IMR-90 (cell line): ENCODE results near the gene SLC16A5. TPM values are rescaled to one million over a fixed set of nuclear protein-coding genes. Genes with fewer than 3 reads are reported as not detected.

Experiments
- ATAC-seq: fragments of 200-7000 bp; cut with Tn5 transposase; 2 replicates; pipeline ENCODE4 v1.9.1; 2020; ENCODE audit warnings: low read depth, mild to moderate bottlenecking, moderate library complexity
- BruUV-seq: library from RNA; stranded (reverse); fragments of 400-500 nt; replicated peaks from 2 replicates; lab custom pipeline; 2021; lab: Mats Ljungman, UMichigan
- CTCF ChIA-PET: fragments of 300-600 bp; formaldehyde crosslinking; extraction: SDS; loops from one replicate; lab custom pipeline; 2021; ENCODE audit warnings: antibody characterized with exemption; lab: Yijun Ruan, JAX
- POLR2A ChIA-PET: fragments of 300-600 bp; sonication (Branson Sonifier 250); formaldehyde crosslinking; loops from one replicate; lab custom pipeline; 2022; ENCODE audit warnings: antibody characterized with exemption; ENCODE audit not compliant: unreplicated experiment; lab: Charles Lee
- DNase-seq: peaks from one replicate; pipeline ENCODE4 v3.0.0; 2013
- H2AFZ ChIP-seq: replicated peaks from 2 replicates; pipeline ENCODE3; 2013; ENCODE audit warnings: low read length, mild to moderate bottlenecking; ENCODE audit not compliant: poor library complexity
- H2AK5ac ChIP-seq: 2 replicates; pipeline ENCODE4 v1.6.1; 2013; ENCODE audit warnings: low read depth, low read length, inconsistent platforms
- H2AK9ac ChIP-seq: replicated peaks from 2 replicates; pipeline ENCODE3; 2013; ENCODE audit warnings: mild to moderate bottlenecking, low read depth, low read length, moderate library complexity; ENCODE audit not compliant: poor library complexity
- H2BK120ac ChIP-seq: 2 replicates; pipeline ENCODE4 v1.6.1; 2013; ENCODE audit warnings: low read depth, low read length, inconsistent platforms
- H2BK15ac ChIP-seq: 3 replicates; pipeline ENCODE4 v1.6.1; 2013; ENCODE audit warnings: low read depth, low read length, inconsistent platforms
- H2BK20ac ChIP-seq: 2 replicates; pipeline ENCODE4 v1.6.1; 2013; ENCODE audit warnings: low read depth, mild to moderate bottlenecking, inconsistent platforms, low read length, moderate library complexity
- H2BK5ac ChIP-seq: 2 replicates; pipeline ENCODE4 v1.6.1; 2013; ENCODE audit warnings: mild to moderate bottlenecking, low read depth, low read length, inconsistent platforms; ENCODE audit not compliant: poor library complexity, severe bottlenecking
- H3K14ac ChIP-seq: replicated peaks from 2 replicates; pipeline ENCODE4 v1.6.1; 2013; ENCODE audit warnings: low read depth, low read length, inconsistent platforms
- H3K18ac ChIP-seq: 2 replicates; pipeline ENCODE4 v1.6.1; 2013; ENCODE audit warnings: low read depth, low read length, control low read depth
- H3K23ac ChIP-seq: 2 replicates; pipeline ENCODE4 v1.6.1; 2013; ENCODE audit warnings: low read depth, low read length, inconsistent platforms
- H3K27ac ChIP-seq: 2 replicates; pipeline ENCODE4 v1.5.1; 2013; ENCODE audit warnings: mild to moderate bottlenecking, control low read depth, low read length; ENCODE audit not compliant: insufficient read depth
- H3K27me3 ChIP-seq: 2 replicates; pipeline ENCODE4 v1.6.1; 2013; ENCODE audit warnings: low read length; ENCODE audit not compliant: control insufficient read depth, insufficient read depth
- H3K36me3 ChIP-seq: 2 replicates; pipeline ENCODE4 v1.6.1; 2013; ENCODE audit warnings: low read length, mixed read lengths; ENCODE audit not compliant: control insufficient read depth, insufficient read depth
- H3K4ac ChIP-seq: 2 replicates; pipeline ENCODE4 v1.6.1; 2013; ENCODE audit warnings: low read depth, low read length, inconsistent platforms
- H3K4me1 ChIP-seq: 2 replicates; pipeline ENCODE4 v1.6.1; 2013; ENCODE audit warnings: low read length, mixed read lengths; ENCODE audit not compliant: control insufficient read depth, insufficient read depth
- H3K4me2 ChIP-seq: 2 replicates; pipeline ENCODE4 v1.6.1; 2013; ENCODE audit warnings: low read depth, mild to moderate bottlenecking, control low read depth, low read length, moderate library complexity
- H3K4me3 ChIP-seq: 2 replicates; pipeline ENCODE4 v1.5.1; 2013; ENCODE audit warnings: low read depth, mild to moderate bottlenecking, control low read depth, low read length, moderate library complexity; ENCODE audit not compliant: insufficient read depth
- H3K56ac ChIP-seq: 2 replicates; pipeline ENCODE4 v1.6.1; 2013; ENCODE audit warnings: low read length, inconsistent platforms; ENCODE audit not compliant: insufficient read depth; ENCODE audit errors: extremely low read depth
- H3K79me1 ChIP-seq, 2 experiments: 2 replicates each; pipeline ENCODE4 v1.6.1; 2013; ENCODE audit warnings: low read length in 2 of 2, inconsistent platforms in 1 of 2, low read depth in 1 of 2
- H3K9ac ChIP-seq: 2 replicates; pipeline ENCODE4 v1.6.1; 2013; ENCODE audit warnings: low read depth, low read length, control low read depth
- H3K9me1 ChIP-seq: 2 replicates; pipeline ENCODE4 v1.6.1; 2013; ENCODE audit warnings: low read length, inconsistent platforms; ENCODE audit not compliant: insufficient read depth
- H3K9me3 ChIP-seq: 2 replicates; pipeline ENCODE4 v1.6.1; 2013; ENCODE audit warnings: low read length; ENCODE audit not compliant: control insufficient read depth, insufficient read depth
- H4K20me1 ChIP-seq: 2 replicates; pipeline ENCODE4 v1.6.1; 2013; ENCODE audit warnings: low read length, inconsistent platforms; ENCODE audit not compliant: insufficient read depth
- H4K5ac ChIP-seq: 2 replicates; pipeline ENCODE4 v1.6.1; 2013; ENCODE audit warnings: mild to moderate bottlenecking, low read depth, low read length, control low read depth
- H4K8ac ChIP-seq, 2 experiments: 2 replicates each; pipeline ENCODE4 v1.6.1; 2013; ENCODE audit warnings: low read depth in 2 of 2, low read length in 2 of 2, control low read depth in 1 of 2, inconsistent platforms in 1 of 2
- H4K91ac ChIP-seq: 2 replicates; pipeline ENCODE4 v1.6.1; 2013; ENCODE audit warnings: low read depth, low read length, inconsistent platforms; ENCODE audit not compliant: insufficient read depth
- BHLHE40 ChIP-seq: fragments of 150-350 bp; IDR thresholded peaks from 2 replicates; pipeline ENCODE4 v1.6.1; 2016; ENCODE audit warnings: mild to moderate bottlenecking, low read depth, low read length
- CTCF ChIP-seq: conservative IDR thresholded peaks from 2 replicates; pipeline ENCODE4 v1.5.1; 2012; ENCODE audit warnings: mild to moderate bottlenecking, low read depth, low read length, improper control_type of control experiment
- ELK1 ChIP-seq: fragments of 150-350 bp; IDR thresholded peaks from 2 replicates; pipeline ENCODE4 v1.6.1; 2016; ENCODE audit warnings: low read depth, mild to moderate bottlenecking, low read length, moderate library complexity, borderline replicate concordance
- FOS ChIP-seq: fragments of 150-350 bp; IDR thresholded peaks from 2 replicates; pipeline ENCODE4 v1.6.1; 2016; ENCODE audit warnings: low read depth, low read length
- MAFK ChIP-seq: IDR thresholded peaks from 2 replicates; pipeline ENCODE4 v1.6.1; 2012; ENCODE audit warnings: low read depth, low read length, improper control_type of control experiment
- MXI1 ChIP-seq: IDR thresholded peaks from 2 replicates; pipeline ENCODE4 v1.6.1; 2012; ENCODE audit warnings: low read depth, mild to moderate bottlenecking, low read length, moderate library complexity, borderline replicate concordance
- NFE2L2 ChIP-seq: fragments of 150-350 bp; IDR thresholded peaks from 2 replicates; pipeline ENCODE4 v1.6.1; 2016; ENCODE audit warnings: low read depth, mild to moderate bottlenecking, low read length
- POLR2A ChIP-seq: IDR thresholded peaks from 2 replicates; pipeline ENCODE4 v1.6.1; 2012; ENCODE audit warnings: mild to moderate bottlenecking, low read depth, low read length
- RAD21 ChIP-seq: IDR thresholded peaks from 2 replicates; pipeline ENCODE4 v1.6.1; 2012; ENCODE audit warnings: low read length, improper control_type of control experiment
- RCOR1 ChIP-seq: IDR thresholded peaks from 2 replicates; pipeline ENCODE4 v1.6.1; 2012; ENCODE audit warnings: mild to moderate bottlenecking, low read length, improper control_type of control experiment; ENCODE audit not compliant: insufficient replicate concordance
- RFX5 ChIP-seq: IDR thresholded peaks from 2 replicates; pipeline ENCODE4 v1.8.0; 2012; ENCODE audit warnings: low read depth, mild to moderate bottlenecking, low read length, moderate library complexity
- SMC3 ChIP-seq: fragments of 150-350 bp; IDR thresholded peaks from 2 replicates; pipeline ENCODE4 v1.6.1; 2016; ENCODE audit warnings: low read depth, mild to moderate bottlenecking, antibody characterized with exemption, low read length, moderate library complexity
- USF2 ChIP-seq: fragments of 150-350 bp; IDR thresholded peaks from 2 replicates; pipeline ENCODE4 v1.6.1; 2017; ENCODE audit warnings: mild to moderate bottlenecking, antibody characterized with exemption, low read length, low read depth
- WGBS, 2 experiments: methylation state at CpG; one replicate each; pipeline versions ENCODE4 v1.1.5 to v1.1.7; 2013; ENCODE audit warnings: missing lambda C conversion rate in 2 of 2; ENCODE audit not compliant: insufficient read length in 1 of 2; ENCODE audit errors: extremely low coverage in 2 of 2; 5-methylcytosine and 5-hydroxymethylcytosine counted together
- dilution Hi-C: fragments of 300-500 bp; cut with HindIII; formaldehyde crosslinking; loops from one replicate; pipeline ENCODE4 v1.14.3; 2018; ENCODE audit warnings: low sequenced_read_pairs; ENCODE audit not compliant: unreplicated experiment
- in situ Hi-C: fragments of 300-500 bp; cut with MboI; formaldehyde crosslinking; loops from 3 replicates; pipeline ENCODE4 v1.14.3; 2019; ENCODE audit warnings: low sequenced_read_pairs, inconsistent platforms, mixed read lengths
- intact Hi-C: fragments of 100-400 bp; cut with micrococcal nuclease; formaldehyde crosslinking; loops from 2 replicates; pipeline ENCODE4 v1.10.0; 2022
- polyA plus RNA-seq, 3 experiments: library from polyadenylated mRNA; depleted of rRNA; stranded (reverse); fragments of >200 nt; gene quantifications; 2 replicates each; pipeline ENCODE4 v1.2.3, GENCODE V29; 2012; ENCODE audit warnings: low replicate concordance in 1 of 3
- total RNA-seq: library from RNA; depleted of rRNA; stranded (reverse); fragments of >200 nt; gene quantifications from 2 replicates; pipeline ENCODE4 v1.2.3, GENCODE V29; 2012

The SLC16A5 gene
- total and polyA plus RNA-seq, 2 of the 4 experiments (the other 2 are of a cell fraction) = 1.8 to 7.1 TPM

- Histone ChIP-seq H2BK120ac (no peak overlapping the region), H3K27me3 (no peaks in the 10 kb centered on the region), H3K23ac (no peak overlapping the region), H3K4ac (no peak overlapping the region), H2AFZ (no peak overlapping the region), H3K4me3 (no peak overlapping the region), H4K20me1 (no peaks in the 10 kb centered on the region), H2AK5ac (no peak overlapping the region), H2AK9ac (no peak overlapping the region), H4K91ac (no peak overlapping the region), H3K9ac (no peak overlapping the region), H2BK20ac (no peak overlapping the region), H3K9me1 (0 out of 2 replicates have a peak, but pooled peaks cover 3% of the 10 kb centered on the region), H4K5ac (no peak overlapping the region), H3K9me3 (no peaks in the 10 kb centered on the region), H3K36me3 (peaks cover 50% of the 10 kb centered on the region), H3K4me2 (no peak overlapping the region), H3K14ac (no peak overlapping the region), H2BK5ac (no peak overlapping the region), H3K4me1 (peaks cover 6% of the 10 kb centered on the region; the same call in 1 of the 2 replicates), H3K56ac (no peak overlapping the region), H4K8ac (no peak overlapping the region), H3K18ac (no peak overlapping the region), H2BK15ac (no peak overlapping the region), H3K27ac (peak overlapping the region; percentile 31; the same call in 1 of the 2 replicates), H3K79me1 (peaks cover 3 to 5% of the 10 kb centered on the region in 2 experiments; a peak in 3 of 4 replicates)
- intact Hi-C loops (loop anchor here (5.0 to 10.0 kb wide), 2 partner anchors 52 to 144 kb away; partner anchors contain the start of gene NUP85), dilution Hi-C loops (no loop called here), in situ Hi-C loops (loop anchor here (10.0 to 25.0 kb wide), 2 partner anchors 144 to 352 kb away; partner anchors contain the start of genes GRB2 and NUP85)
- TF ChIP-seq USF2 = no peak
- no peak for TF ChIP-seq BHLHE40
- TF ChIP-seq POLR2A = no peak
- TF ChIP-seq RAD21 = no peak
- TF ChIP-seq ELK1 = no peak
- TF ChIP-seq RCOR1 = no peak
- TF ChIP-seq MAFK = no peak
- TF ChIP-seq RFX5 = no peak
- TF ChIP-seq FOS = no peak
- TF ChIP-seq NFE2L2 = no peak
- no peak for TF ChIP-seq CTCF
- TF ChIP-seq MXI1 = no peak
- TF ChIP-seq SMC3 = no peak
- ChIA-PET POLR2A (no interaction called here), CTCF (interaction anchor here (0.6 to 2.3 kb wide), 12 partner anchors 10 to 321 kb away, joined by 3 to 13 read pairs (median 4); no protein-coding TSS in a partner anchor)
- no TSS peak for BruUV-seq
- ATAC-seq = no peak
- whole genome bisulfite sequencing, 2 experiments = 92% methylated on average over 2 of the region's 26 CpGs; no CpG with 5 or more reads in 1 of the 2 experiments
- no peak for DNase-seq
Measured at GRCh38 chr17:75060434-75061054, 27.2 kb upstream of the SLC16A5 start.
